HG03196 (cell line): ENCODE results near the gene ANO4.

ENCODE experiments used
- ATAC-seq: cut with Tn5 transposase; IDR thresholded peaks from one replicate; pipeline ENCODE4 v1.9.1; 2021; ENCODE audit not compliant: unreplicated experiment

ANO4 gene

GRCh38 chr12:100942984-100943749, 148.6 kb downstream of the ANO4 start:
- no peak for ATAC-seq

DNA sequence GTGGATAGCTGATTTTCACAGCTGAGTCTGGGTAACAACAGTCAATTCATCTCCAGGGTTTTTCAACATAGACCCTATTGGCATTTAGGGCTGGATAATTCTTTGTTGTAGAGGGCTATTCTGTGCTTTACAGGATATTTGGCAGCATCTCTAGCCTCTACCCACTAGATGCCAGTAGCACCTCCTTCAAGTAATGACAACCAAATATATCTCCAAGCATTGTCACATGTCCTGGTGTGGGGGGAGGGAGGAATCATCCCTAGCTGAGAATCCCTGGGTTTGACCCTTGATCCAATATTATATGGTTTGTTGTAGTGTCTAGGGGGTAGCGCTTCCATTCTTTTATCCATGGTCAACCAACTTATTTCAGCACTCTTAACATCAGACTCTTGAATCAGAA, 157.2 kb downstream of the ANO4 start:
- ATAC-seq = no peak

GRCh38 chr12:100953217-100953616, 158.6 kb downstream of the ANO4 start:
- no peak for ATAC-seq

DNA sequence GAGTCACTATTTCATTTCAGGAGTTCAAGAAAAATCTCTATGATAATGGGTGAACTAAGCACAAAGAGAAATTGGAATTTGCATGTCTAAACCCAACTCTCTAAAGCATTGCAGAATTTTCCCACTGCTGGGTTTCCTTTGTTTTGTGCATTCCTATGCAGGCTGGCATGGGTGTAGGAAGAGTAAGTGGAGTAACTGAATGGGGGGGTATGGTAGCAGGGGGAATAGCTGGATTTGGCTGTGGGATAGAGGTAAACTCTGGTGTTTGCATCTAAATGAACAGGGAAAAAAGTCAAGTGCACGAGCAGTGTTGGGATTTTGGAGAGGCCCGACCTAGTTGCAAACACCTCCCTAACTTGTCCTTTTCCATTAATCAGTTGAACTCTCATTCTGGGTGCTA, 159.1 kb downstream of the ANO4 start:
- ATAC-seq = no peak

DNA sequence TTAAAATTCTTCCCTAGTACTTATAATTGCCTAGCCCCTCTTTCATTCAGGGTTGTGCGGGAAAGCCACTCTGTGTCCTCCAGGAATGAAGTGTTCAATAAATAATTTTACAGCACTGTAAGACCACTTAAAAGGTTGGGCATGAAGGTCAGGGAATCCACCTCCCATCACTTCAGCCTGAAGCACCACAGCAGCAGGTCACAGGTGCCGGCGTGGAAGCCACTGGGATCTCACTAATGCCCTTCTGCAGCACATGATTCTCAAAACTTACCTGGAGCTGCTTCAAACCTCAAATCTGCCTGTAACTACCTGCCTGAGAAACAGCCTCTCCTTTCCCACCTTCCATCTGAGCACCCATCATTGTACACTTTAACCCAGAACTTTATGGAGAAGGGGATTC, 159.5 kb downstream of the ANO4 start:
- ATAC-seq = no peak

DNA sequence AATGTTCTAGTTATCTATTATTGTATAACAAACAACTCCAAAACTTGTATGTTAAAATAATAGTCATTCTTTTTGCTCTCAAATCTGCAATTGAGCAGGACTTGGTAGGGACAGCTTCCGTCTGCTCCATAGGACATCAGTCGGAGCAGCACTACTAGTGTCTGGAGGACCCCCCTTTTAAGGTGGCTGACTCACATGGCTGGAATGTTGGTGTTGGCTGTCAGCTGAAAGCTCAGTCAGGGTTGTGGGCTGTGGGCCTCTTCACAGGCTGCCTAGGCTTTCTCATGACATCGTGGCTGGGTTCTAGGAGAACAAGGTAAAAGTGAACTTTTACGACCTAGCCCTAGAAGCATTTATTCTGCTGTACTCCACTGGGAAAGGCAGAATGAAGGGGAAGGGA, 160.6 kb downstream of the ANO4 start:
- ATAC-seq = no peak

DNA sequence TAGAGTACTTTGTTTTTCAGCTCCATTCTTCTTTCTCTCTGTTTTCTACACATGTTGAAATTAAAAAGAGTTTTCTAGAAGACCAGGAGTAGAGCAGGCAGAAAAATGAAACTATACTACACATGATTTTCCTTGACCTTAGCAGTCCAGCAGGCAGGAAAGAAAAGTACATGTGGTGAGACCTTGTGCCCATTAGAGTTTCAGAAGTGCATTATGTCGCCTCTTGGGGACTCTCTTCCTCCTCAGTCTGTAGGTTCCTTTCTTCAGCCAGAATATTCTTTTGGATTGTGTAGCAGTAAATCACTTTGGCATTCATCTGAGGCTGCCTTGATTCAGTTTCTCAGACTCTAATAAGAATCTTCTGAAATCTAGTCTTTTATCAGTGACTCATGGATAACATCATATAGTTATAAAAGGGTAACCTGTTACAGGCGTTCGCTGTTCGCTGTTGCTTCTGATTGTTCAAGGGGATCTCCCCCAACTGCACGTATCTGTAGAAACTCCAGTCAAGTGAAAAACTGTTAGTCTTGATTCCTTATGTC, 161.8 kb downstream of the ANO4 start:
- no peak for ATAC-seq

GRCh38 chr12:100959481-100959880, 164.9 kb downstream of the ANO4 start:
- no peak for ATAC-seq

- ATAC-seq = no peak
Measured at GRCh38 chr12:100962086-100962712, 167.6 kb downstream of the ANO4 start.

- no peak for ATAC-seq
Measured at GRCh38 chr12:100963381-100963780, 168.8 kb downstream of the ANO4 start.

GRCh38 chr12:100964028-100964427, 169.5 kb downstream of the ANO4 start:
- ATAC-seq = no peak

- ATAC-seq = no peak
Measured at GRCh38 chr12:100967189-100967588, 172.6 kb downstream of the ANO4 start.

- ATAC-seq = no peak
Measured at GRCh38 chr12:100970894-100971293, 176.3 kb downstream of the ANO4 start.

GRCh38 chr12:100972121-100972520, 177.5 kb downstream of the ANO4 start:
- ATAC-seq = no peak

DNA sequence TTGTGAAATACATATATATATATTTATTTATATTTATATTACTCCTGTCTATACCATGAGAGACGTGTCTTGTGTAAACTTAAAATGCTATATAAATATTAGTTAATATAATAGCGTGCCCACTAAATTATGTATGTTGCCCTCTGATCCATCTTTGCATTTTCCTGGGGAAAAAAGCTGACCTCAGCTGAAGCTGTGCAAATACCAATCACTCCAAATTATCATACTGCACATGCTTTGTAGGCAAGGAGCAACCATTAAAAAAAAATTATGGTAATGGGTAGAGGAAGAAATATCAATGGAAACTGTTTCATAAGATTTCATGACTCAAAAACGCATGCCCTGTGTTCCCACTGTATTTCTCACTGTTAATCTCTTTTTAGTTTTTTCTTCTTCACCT, 179.8 kb downstream of the ANO4 start:
- no peak for ATAC-seq

DNA sequence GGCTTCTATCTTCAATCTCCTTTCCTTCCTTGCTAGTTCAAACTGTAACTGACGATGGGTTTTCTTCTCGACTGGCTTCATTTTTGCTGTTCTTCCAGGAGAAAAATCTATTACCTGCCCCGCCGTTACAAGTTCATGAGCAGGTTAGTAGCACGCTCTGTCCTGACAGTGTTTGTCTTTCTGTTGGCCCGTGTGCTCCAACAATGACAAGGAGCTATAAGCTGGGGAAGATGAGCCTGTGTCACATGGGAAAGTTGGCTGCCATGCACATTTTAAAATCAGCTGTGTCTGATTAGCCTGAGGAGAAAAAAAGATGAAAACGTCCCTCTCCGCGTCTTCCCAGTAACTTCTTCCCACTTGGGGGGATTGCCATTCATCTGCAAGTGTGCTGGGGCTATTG, 180.2 kb downstream of the ANO4 start:
- ATAC-seq = no peak

DNA sequence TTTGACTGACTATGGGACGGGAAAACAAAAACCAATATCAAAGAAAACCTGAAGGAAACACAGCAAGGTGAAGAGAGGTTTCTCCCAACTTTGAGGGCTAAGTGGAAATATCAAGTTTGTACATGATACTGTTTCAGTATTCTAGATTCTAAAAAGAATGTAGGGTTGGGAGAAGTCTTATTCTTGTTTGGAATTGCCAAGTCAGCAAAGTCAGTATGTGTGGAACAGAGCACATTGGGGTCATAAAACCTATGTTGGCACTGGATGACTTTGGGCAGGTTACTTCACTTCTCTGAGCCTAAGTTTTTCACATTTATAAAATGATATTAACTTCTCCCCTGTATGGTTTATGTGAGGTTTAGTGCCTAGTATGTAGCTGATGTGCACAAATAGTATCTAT, 182.2 kb downstream of the ANO4 start:
- no peak for ATAC-seq

DNA sequence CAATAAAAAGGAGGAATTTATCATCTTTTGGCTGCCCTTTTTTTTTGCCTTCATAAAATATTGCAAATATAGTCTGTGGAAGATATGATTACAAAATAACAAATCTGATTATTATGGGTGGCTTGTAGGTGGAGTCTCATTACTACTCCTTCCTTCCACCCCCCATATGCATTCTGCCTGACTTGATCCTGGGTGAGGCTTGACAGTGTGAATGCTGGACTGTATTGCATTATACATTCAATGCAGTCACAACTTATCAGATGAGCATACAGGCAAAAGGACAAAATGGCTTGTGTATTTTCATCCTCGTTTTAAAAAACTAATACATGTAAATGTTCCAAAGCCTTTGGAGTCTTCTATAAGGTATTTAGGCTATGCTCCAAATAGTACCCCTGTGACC, 186.3 kb downstream of the ANO4 start:
- ATAC-seq = no peak

DNA sequence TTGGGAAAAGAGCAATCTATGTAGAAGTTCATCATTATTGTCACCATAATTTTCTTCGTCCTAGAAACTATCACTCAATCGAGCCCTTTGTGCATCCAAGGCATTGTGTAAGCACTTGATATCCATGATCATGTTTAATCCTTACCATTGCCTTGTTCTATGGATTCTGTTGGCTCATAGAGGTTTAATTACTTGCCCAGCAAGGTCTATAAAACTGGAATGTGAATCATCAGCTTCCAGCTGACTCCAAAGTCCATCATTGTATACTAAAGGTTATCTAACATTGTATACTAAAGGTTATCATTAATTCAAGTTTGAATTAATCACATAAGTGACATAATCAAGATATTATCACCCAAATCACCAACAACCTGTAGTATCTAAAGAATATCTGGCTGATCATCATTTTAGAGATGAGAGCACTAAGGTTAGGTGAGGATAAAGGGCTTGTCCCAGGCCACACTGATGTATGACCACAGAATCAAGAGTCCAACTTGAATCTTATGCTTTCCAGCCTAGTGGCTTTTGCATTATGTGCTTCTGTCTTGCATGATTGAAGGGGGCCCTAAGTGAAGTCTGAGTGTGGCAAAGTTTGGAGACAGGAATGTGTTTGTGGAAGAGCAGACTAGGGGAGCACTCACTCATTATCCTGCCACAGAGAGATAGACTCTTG, 188.1 kb downstream of the ANO4 start:
- no peak for ATAC-seq

GRCh38 chr12:100984796-100985195, 190.2 kb downstream of the ANO4 start:
- no peak for ATAC-seq

DNA sequence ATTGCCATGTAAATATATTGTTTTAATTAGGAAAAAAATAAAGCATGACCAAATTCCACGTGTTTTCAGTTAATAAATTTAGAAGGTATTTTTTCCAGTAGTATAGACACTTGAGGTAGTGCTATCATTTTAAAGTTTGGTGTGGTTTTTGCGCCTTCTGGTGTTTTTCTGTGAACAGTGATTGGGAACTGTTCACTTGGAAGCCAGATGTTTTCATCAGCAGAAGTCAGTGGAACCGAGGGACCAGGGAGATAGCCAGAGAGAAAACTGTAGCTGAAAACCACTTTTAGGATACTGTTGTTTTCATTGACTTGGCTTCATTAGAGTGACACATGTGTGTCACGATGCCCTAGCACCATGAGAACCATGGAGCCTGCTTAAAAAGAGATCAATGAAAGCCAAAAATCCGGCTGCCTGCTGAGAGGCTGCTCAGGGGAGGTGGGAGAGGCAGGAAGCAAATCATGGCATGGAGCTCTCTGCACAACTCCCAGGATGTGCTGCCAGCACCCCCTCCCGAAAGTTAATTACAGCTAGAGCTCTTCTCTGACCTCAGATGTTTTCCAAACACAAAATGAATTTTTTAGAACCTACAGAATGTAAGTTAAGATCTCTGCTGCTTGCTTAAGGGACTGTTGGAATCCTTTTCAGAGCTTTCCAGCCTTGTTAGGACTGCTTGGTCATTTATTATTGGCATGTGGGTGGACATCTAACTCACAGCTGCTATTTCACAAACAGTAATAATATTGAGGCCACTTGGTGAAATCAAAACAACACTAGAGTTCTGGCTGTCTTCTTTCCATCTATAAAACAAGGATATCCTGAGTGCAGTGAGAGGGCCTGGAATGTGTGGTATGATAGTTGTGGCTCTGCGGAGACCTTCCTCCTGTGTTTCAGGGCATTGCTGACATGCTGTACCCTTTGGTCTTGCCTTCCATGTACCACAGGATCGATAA, 192.3 kb downstream of the ANO4 start:
- no peak for ATAC-seq
